ENCODE data around the gene GAPVD1. TPM values are rescaled to one million over a fixed set of nuclear protein-coding genes. Genes with fewer than 3 reads are reported as not detected.
"Not testable (repeated sequence)": the region's sequence is repeated elsewhere in the genome, so short reads cannot be mapped to it uniquely, and the experiment has no call there.

The GAPVD1 gene
- total RNA-seq, 1 experiment from 2014 or later: 66.2 TPM

DNA sequence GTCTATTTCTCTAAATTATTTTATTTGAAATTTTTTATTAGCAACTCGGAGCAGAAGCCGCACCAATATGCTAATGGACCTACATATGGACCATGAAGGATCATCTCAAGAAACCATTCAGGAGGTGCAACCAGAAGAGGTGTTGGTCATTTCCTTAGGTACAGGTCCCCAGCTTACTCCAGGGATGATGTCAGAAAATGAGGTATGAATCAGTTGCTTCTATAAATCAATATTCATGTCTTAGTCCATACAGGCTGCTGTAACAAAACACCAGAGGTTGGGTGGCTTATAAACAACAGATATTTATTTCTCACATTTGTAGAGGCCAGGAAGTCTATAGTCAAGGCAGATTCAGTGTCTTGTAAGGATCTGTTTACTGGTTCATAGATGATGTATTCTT, 50.8 kb downstream of the GAPVD1 start:
- Mint-ChIP-seq H3K9me3 (ENCODE audit: unreplicated experiment) (no peaks in the 10 kb centered on the region), H3K4me1 (ENCODE audit: low read depth, unreplicated experiment) (peaks cover 7% of the 10 kb centered on the region), H3K27ac (ENCODE audit: unreplicated experiment) (no peak overlapping the region), H3K27me3 (ENCODE audit: insufficient read depth, unreplicated experiment) (no peaks in the 10 kb centered on the region), H3K4me3 (ENCODE audit: unreplicated experiment) (no peak overlapping the region), H3K36me3 (ENCODE audit: insufficient read depth, unreplicated experiment) (peaks cover 88% of the 10 kb centered on the region)
- Histone ChIP-seq H3K36me3 (ENCODE audit: control insufficient read depth, insufficient read depth, low read length) (peaks cover 2% of the 10 kb centered on the region), H3K4me1 (peaks cover 6% of the 10 kb centered on the region), H3K9me3 (no peaks in the 10 kb centered on the region), H3K27me3 (replicated peaks; ENCODE audit: control insufficient read depth, insufficient read depth, low read length) (no peaks in the 10 kb centered on the region), H3K4me3 (ENCODE audit: low read depth, low read length) (no peak overlapping the region)
- ChIA-PET CTCF (no interaction called here), POLR2A (no interaction called here)
- no TSS peak for BruUV-seq (replicated peaks)
- TF ChIP-seq, protein P1, sequence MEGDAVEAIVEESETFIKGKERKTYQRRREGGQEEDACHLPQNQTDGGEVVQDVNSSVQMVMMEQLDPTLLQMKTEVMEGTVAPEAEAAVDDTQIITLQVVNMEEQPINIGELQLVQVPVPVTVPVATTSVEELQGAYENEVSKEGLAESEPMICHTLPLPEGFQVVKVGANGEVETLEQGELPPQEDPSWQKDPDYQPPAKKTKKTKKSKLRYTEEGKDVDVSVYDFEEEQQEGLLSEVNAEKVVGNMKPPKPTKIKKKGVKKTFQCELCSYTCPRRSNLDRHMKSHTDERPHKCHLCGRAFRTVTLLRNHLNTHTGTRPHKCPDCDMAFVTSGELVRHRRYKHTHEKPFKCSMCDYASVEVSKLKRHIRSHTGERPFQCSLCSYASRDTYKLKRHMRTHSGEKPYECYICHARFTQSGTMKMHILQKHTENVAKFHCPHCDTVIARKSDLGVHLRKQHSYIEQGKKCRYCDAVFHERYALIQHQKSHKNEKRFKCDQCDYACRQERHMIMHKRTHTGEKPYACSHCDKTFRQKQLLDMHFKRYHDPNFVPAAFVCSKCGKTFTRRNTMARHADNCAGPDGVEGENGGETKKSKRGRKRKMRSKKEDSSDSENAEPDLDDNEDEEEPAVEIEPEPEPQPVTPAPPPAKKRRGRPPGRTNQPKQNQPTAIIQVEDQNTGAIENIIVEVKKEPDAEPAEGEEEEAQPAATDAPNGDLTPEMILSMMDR (IDR thresholded peaks at IDR 0.05; ENCODE audit: insufficient read depth in 1 of 2, low read depth in 1 of 2, low read length in 1 of 2, severe bottlenecking in 1 of 2, unreplicated experiment in 1 of 2): no peak
- intact Hi-C loops (cut with micrococcal nuclease; ENCODE audit: unreplicated experiment): no loop called here
- DNase-seq: no peak

DNA sequence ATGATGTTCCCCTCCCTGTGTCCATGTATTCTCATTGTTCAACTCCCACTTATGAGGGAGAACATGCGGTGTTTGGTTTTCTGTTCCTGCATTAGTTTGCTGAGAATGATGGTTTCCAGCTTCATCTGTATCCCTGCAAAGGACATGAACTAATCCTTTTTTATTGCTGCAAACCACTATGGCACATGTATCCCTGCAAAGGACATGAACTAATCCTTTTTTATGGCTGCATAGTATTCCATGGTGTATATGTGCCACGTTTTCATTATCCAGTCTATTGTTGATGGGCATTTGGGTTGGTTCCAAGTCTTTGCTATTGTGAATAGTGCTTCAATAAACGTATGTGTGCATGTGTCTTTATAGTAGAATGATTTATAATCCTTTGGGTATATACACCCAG, 54.7 kb downstream of the GAPVD1 start:
- H3K4me3 Mint-ChIP-seq (ENCODE audit: unreplicated experiment); H3K36me3 ChIP-seq (ENCODE audit: control insufficient read depth, insufficient read depth, low read length); H3K27me3 ChIP-seq (replicated peaks; ENCODE audit: control insufficient read depth, insufficient read depth, low read length); H3K9me3 Mint-ChIP-seq (ENCODE audit: unreplicated experiment); intact Hi-C loops (cut with micrococcal nuclease; ENCODE audit: unreplicated experiment); H3K4me1 Mint-ChIP-seq (ENCODE audit: low read depth, unreplicated experiment); H3K9me3 ChIP-seq; CTCF ChIA-PET; H3K4me1 ChIP-seq; DNase-seq; POLR2A ChIA-PET; H3K27ac Mint-ChIP-seq (ENCODE audit: unreplicated experiment); H3K4me3 ChIP-seq (ENCODE audit: low read depth, low read length); BruUV-seq (replicated peaks); H3K27me3 Mint-ChIP-seq (ENCODE audit: insufficient read depth, unreplicated experiment): not testable (repeated sequence)
- H3K36me3 Mint-ChIP-seq (ENCODE audit: insufficient read depth, unreplicated experiment): peaks cover 89% of the 10 kb centered on the region

DNA sequence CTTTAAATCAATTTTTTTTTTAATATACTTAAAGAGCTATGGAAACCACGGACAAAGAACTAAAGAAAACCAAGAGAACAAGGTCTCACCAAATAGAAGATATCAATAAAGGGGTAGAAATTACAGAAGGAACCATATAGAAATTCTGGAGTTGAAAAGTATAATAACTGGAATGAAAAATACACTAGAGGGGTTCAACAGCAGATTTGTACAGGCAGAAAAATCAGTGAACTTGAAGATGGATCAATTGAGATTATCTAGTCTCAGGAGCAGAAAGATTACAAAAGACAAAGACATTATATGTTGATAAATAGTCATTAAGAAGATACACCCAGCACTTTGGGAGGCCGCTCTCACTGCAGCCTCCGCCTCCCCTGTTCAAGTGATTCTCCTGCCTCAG, 56.1 kb downstream of the GAPVD1 start:
- H3K4me1 Mint-ChIP-seq (ENCODE audit: low read depth, unreplicated experiment): no peaks in the 10 kb centered on the region
- intact Hi-C loops (cut with micrococcal nuclease; ENCODE audit: unreplicated experiment): no loop called here
- ChIA-PET POLR2A (no interaction called here), CTCF (interaction anchor here (0.7 kb wide), 1 partner anchor 56 kb away, joined by 6 read pairs; the partner anchor contains the start of gene GAPVD1)
- no peaks in the 10 kb centered on the region for H3K4me1 ChIP-seq
- H3K27me3 Mint-ChIP-seq (ENCODE audit: insufficient read depth, unreplicated experiment): no peaks in the 10 kb centered on the region
- H3K4me3 ChIP-seq (ENCODE audit: low read depth, low read length): no peak overlapping the region
- H3K36me3 ChIP-seq (ENCODE audit: control insufficient read depth, insufficient read depth, low read length): peaks cover 2% of the 10 kb centered on the region
- H3K9me3 ChIP-seq: peaks cover 6% of the 10 kb centered on the region; the same call in 1 of the 2 replicates
- H3K4me3 Mint-ChIP-seq (ENCODE audit: unreplicated experiment): no peak overlapping the region
- H3K36me3 Mint-ChIP-seq (ENCODE audit: insufficient read depth, unreplicated experiment): peaks cover 88% of the 10 kb centered on the region
- DNase-seq: no peak
- TF ChIP-seq, protein P1 (IDR thresholded peaks at IDR 0.05; ENCODE audit: insufficient read depth in 1 of 2, low read depth in 1 of 2, low read length in 1 of 2, severe bottlenecking in 1 of 2, unreplicated experiment in 1 of 2): no peak
- no peaks in the 10 kb centered on the region for H3K27me3 ChIP-seq (replicated peaks; ENCODE audit: control insufficient read depth, insufficient read depth, low read length)
- BruUV-seq (replicated peaks): no TSS peak
- no peaks in the 10 kb centered on the region for H3K9me3 Mint-ChIP-seq (ENCODE audit: unreplicated experiment)
- H3K27ac Mint-ChIP-seq (ENCODE audit: unreplicated experiment): no peak overlapping the region

DNA sequence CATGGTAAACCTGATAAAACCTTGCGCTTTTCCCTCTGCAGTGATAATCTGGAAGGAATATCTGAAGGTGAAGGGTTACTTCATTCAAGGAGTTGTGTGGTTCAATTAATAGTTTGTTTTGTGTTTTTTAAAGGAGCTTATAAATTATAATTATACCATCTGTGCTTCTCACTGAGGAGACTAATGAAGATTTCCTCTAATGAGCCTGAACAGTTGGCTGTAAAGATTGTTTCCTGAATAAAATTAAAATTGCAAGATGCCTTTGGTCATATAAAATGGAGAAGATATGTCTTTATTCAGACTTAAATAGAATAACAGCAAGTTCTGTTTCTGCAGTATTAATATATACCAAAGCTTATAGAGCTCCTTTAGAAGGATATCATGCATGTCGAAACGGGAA, 59.9 kb downstream of the GAPVD1 start:
- H3K4me3 Mint-ChIP-seq (ENCODE audit: unreplicated experiment): no peak overlapping the region
- no TSS peak for BruUV-seq (replicated peaks)
- Histone ChIP-seq H3K9me3 (peaks cover 6% of the 10 kb centered on the region; the same call in 1 of the 2 replicates), H3K27me3 (replicated peaks; ENCODE audit: control insufficient read depth, insufficient read depth, low read length) (no peaks in the 10 kb centered on the region), H3K36me3 (ENCODE audit: control insufficient read depth, insufficient read depth, low read length) (peaks cover 1% of the 10 kb centered on the region), H3K4me3 (ENCODE audit: low read depth, low read length) (no peak overlapping the region), H3K4me1 (no peaks in the 10 kb centered on the region)
- no peaks in the 10 kb centered on the region for H3K9me3 Mint-ChIP-seq (ENCODE audit: unreplicated experiment)
- no peak for DNase-seq
- intact Hi-C loops (cut with micrococcal nuclease; ENCODE audit: unreplicated experiment): no loop called here
- H3K4me1 Mint-ChIP-seq (ENCODE audit: low read depth, unreplicated experiment): no peaks in the 10 kb centered on the region
- no peaks in the 10 kb centered on the region for H3K27me3 Mint-ChIP-seq (ENCODE audit: insufficient read depth, unreplicated experiment)
- ChIA-PET POLR2A (no interaction called here), CTCF (no interaction called here)
- peaks cover 86% of the 10 kb centered on the region for H3K36me3 Mint-ChIP-seq (ENCODE audit: insufficient read depth, unreplicated experiment)
- no peak overlapping the region for H3K27ac Mint-ChIP-seq (ENCODE audit: unreplicated experiment)
- TF ChIP-seq, protein P1 (IDR thresholded peaks at IDR 0.05; ENCODE audit: insufficient read depth in 1 of 2, low read depth in 1 of 2, low read length in 1 of 2, severe bottlenecking in 1 of 2, unreplicated experiment in 1 of 2): no peak
